Measurements from ENCODE around the gene ABCB10.

- TF ChIP-seq, protein P1, sequence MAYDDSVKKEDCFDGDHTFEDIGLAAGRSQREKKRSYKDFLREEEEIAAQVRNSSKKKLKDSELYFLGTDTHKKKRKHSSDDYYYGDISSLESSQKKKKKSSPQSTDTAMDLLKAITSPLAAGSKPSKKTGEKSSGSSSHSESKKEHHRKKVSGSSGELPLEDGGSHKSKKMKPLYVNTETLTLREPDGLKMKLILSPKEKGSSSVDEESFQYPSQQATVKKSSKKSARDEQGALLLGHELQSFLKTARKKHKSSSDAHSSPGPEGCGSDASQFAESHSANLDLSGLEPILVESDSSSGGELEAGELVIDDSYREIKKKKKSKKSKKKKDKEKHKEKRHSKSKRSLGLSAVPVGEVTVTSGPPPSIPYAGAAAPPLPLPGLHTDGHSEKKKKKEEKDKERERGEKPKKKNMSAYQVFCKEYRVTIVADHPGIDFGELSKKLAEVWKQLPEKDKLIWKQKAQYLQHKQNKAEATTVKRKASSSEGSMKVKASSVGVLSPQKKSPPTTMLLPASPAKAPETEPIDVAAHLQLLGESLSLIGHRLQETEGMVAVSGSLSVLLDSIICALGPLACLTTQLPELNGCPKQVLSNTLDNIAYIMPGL (CRISPR knock-in tag; IDR thresholded peaks at IDR 0.05; ENCODE audit: borderline replicate concordance): no peak
- TF ChIP-seq, protein P2, sequence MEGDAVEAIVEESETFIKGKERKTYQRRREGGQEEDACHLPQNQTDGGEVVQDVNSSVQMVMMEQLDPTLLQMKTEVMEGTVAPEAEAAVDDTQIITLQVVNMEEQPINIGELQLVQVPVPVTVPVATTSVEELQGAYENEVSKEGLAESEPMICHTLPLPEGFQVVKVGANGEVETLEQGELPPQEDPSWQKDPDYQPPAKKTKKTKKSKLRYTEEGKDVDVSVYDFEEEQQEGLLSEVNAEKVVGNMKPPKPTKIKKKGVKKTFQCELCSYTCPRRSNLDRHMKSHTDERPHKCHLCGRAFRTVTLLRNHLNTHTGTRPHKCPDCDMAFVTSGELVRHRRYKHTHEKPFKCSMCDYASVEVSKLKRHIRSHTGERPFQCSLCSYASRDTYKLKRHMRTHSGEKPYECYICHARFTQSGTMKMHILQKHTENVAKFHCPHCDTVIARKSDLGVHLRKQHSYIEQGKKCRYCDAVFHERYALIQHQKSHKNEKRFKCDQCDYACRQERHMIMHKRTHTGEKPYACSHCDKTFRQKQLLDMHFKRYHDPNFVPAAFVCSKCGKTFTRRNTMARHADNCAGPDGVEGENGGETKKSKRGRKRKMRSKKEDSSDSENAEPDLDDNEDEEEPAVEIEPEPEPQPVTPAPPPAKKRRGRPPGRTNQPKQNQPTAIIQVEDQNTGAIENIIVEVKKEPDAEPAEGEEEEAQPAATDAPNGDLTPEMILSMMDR (IDR thresholded peaks at IDR 0.05): no peak
- TF ChIP-seq POLR2A (IDR thresholded peaks at IDR 0.05; ENCODE audit: low read length) (no peak), BHLHE40 (IDR thresholded peaks at IDR 0.05; ENCODE audit: low read depth, low read length) (no peak), RFX5 (IDR thresholded peaks at IDR 0.05) (no peak), CHD2 (IDR thresholded peaks at IDR 0.05; ENCODE audit: low read length, partially characterized antibody) (no peak), FOSL2 (IDR thresholded peaks at IDR 0.05) (no peak), FOSL2 (CRISPR knock-in tag; IDR thresholded peaks at IDR 0.05) (no peak), EP300 (IDR thresholded peaks at IDR 0.05) (no peak), MYC (IDR thresholded peaks at IDR 0.05; ENCODE audit: borderline replicate concordance, low read length) (no peak), CEBPB (IDR thresholded peaks at IDR 0.05) (no peak), KDM1A (IDR thresholded peaks at IDR 0.05; ENCODE audit: low read depth) (no peak), RAD21 (conservative IDR thresholded peaks at IDR 0.05 in 1 of 2, IDR thresholded peaks at IDR 0.05 in 1 of 2) (no peak)
Observed at GRCh38 chr1:229526695-229527094, 31.8 kb downstream of the ABCB10 start.

Data from A549 (cell line).